ENCODE results near the gene IMMP2L.

The IMMP2L gene

DNA sequence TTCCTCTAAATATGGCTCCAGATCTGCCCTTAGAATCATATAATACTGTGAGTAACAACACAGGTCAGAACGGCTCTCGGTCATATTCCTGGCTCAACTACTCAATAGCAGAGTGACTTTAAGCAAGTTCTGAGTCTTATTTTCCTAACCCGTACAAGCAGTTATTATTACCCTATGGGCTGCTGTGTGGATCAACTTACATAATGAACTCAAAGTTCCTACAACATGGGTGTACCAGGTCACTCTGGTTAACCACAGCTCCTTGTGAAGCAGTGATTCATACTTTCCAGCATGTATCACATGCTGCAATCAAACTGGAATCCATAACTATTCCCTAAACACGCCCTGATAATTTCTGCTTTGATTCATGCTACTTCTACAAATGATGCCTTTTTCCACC lies 364.0 kb downstream of the IMMP2L start:
- DNase-seq (ENCODE audit: low read depth): no peak
- TF ChIP-seq, protein P1, sequence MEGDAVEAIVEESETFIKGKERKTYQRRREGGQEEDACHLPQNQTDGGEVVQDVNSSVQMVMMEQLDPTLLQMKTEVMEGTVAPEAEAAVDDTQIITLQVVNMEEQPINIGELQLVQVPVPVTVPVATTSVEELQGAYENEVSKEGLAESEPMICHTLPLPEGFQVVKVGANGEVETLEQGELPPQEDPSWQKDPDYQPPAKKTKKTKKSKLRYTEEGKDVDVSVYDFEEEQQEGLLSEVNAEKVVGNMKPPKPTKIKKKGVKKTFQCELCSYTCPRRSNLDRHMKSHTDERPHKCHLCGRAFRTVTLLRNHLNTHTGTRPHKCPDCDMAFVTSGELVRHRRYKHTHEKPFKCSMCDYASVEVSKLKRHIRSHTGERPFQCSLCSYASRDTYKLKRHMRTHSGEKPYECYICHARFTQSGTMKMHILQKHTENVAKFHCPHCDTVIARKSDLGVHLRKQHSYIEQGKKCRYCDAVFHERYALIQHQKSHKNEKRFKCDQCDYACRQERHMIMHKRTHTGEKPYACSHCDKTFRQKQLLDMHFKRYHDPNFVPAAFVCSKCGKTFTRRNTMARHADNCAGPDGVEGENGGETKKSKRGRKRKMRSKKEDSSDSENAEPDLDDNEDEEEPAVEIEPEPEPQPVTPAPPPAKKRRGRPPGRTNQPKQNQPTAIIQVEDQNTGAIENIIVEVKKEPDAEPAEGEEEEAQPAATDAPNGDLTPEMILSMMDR (IDR thresholded peaks at IDR 0.05; ENCODE audit: insufficient read depth, low read depth, low read length, missing control alignments): no peak
- no peak overlapping the region for H3K4me3 ChIP-seq (ENCODE audit: low read depth, low read length)

DNA sequence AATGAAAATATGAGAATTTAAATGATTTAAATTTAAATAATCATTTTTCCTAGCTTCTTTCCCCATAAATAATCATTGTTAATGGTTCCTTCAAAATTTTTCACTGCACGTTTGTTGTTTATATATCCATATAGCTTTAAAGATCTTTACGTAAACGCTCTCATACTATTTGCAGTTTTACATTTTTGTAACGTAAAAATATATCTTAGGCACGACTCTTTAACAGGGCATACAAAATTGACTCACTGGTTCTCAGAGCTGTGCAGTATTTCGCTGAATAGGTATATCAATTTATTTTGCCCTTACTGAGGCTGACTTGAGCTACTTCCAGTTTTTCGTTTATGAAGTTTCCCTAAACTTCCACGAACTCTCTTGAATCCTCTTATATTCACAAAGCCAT lies 365.6 kb downstream of the IMMP2L start:
- TF ChIP-seq, protein P1 (IDR thresholded peaks at IDR 0.05; ENCODE audit: insufficient read depth, low read depth, low read length, missing control alignments): no peak
- no peak for DNase-seq (ENCODE audit: low read depth)
- no peak overlapping the region for H3K4me3 ChIP-seq (ENCODE audit: low read depth, low read length)

DNA sequence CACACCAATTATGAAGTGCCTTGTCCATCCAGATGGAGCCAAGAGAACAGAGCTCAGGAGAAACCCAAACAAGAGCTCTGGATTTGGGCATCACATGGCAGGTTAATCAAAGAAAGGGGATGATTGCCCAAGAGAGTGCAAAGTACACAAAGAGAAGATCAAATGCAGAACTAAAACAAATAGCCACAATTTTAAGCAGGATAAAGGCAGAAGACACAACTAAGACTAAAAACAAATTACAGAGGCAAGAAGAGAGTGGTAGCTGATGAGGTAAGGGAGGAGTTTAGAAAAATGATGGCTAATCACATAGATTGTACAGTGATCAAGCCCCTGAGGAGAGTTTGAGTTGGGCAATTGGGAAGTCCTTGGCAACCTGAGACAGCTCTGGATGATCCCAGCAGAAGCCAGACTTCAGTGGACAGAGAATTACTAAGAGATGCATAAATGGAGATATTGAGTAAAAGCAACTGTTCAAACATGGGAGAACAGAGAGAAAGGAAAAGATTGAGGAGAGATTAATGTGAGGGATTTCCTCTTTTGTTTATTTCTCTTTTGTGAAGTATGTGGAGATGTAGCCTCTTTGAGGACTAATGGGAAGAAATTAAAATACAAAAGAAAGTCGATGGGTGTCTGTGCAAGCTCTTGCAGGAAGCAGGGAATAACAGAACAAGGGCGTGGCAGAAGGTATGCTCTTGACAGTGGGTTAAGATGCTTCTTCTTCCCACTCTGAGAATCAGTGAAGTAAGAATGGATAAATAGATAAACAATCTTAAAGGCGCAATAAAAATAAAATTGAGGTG lies 369.5 kb downstream of the IMMP2L start:
- DNase-seq (ENCODE audit: low read depth): no peak
- no peak overlapping the region for H3K4me3 ChIP-seq (ENCODE audit: low read depth, low read length)
- TF ChIP-seq, protein P1 (IDR thresholded peaks at IDR 0.05; ENCODE audit: insufficient read depth, low read depth, low read length, missing control alignments): no peak

DNA sequence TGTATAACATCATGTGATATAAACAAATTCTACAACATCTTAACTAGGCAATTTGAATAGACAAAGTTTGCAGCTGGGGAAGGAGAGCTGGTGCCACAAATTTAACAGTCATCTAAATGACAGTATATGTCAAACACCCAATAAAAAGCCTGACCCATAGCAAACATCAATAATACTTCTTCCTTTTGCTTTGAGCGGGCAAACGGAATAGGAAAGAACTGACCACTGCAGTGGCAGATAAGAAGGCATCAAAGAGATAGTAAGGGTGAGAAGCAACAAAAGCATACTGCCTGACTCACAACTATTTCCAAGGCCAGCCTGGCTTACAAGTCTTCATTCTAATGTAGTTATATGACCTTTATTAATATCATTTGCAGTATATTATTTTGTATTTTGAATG lies 371.5 kb downstream of the IMMP2L start:
- DNase-seq (ENCODE audit: low read depth): no peak
- H3K4me3 ChIP-seq (ENCODE audit: low read depth, low read length): no peak overlapping the region
- TF ChIP-seq, protein P1 (IDR thresholded peaks at IDR 0.05; ENCODE audit: insufficient read depth, low read depth, low read length, missing control alignments): no peak

DNA sequence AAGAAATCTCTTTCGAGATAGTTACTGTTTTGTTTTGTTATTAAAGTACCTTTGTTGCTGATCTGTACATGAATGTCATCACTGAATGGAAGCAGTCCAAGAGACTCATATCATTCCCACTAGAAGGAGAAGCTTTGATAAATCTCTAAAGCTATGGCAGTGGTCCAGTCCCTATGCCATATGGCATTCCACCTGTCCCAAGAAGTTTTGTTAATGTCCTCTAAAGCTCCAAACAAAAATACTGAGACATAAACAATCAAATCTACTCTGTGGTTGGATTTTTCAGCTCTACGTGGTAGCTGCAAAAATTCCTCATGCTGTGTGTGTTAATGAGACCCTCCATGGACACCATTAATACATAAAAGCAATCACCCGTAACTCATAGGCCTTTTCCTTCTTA lies 377.3 kb downstream of the IMMP2L start:
- DNase-seq (ENCODE audit: low read depth): no peak
- TF ChIP-seq, protein P1 (IDR thresholded peaks at IDR 0.05; ENCODE audit: insufficient read depth, low read depth, low read length, missing control alignments): no peak
- no peak overlapping the region for H3K4me3 ChIP-seq (ENCODE audit: low read depth, low read length)

DNA sequence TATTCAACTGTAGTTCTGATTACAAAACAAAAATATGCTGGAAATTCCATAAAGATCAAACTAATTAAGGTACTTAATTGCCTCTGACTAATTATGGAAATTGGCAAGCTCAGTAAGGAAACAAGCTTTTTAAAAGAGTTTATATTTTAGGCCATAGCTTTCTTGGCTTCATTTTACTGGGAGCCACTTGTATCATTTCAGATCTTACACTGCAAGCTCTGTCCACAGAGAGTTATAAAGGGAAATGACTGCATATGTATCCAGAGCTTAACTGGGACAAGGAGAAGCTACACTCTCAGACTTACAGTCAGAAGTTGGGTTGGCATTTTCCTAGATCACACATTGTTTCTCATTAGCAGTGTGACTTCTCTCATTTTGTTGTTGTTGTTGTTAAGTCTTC lies 379.0 kb downstream of the IMMP2L start:
- H3K4me3 ChIP-seq (ENCODE audit: low read depth, low read length): no peak overlapping the region
- no peak for DNase-seq (ENCODE audit: low read depth)
- TF ChIP-seq, protein P1 (IDR thresholded peaks at IDR 0.05; ENCODE audit: insufficient read depth, low read depth, low read length, missing control alignments): no peak

DNA sequence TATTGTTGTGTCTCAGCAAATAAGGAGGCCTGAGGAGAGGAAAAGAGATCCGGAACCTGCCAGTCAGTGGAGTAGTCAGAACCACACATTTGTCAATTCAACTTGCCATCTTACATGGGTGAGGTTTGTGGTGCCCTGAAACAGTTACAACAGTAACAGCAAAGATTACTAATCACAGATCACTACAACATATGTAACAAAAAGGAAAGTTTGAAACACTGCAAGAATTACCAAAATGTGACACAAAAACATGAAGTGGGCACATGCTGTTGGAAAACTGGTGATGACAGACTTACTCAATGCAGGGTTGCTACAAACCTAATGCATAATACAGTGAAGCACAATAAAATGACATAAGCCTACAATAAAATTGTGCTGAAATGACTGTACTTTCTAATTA lies 382.0 kb downstream of the IMMP2L start:
- no peak overlapping the region for H3K4me3 ChIP-seq (ENCODE audit: low read depth, low read length)
- DNase-seq (ENCODE audit: low read depth): no peak
- TF ChIP-seq, protein P1 (IDR thresholded peaks at IDR 0.05; ENCODE audit: insufficient read depth, low read depth, low read length, missing control alignments): no peak
